HepG2 (cell line): Measurements from ENCODE around the gene RABGGTA. TPM values are rescaled to one million over a fixed set of nuclear protein-coding genes. Genes with fewer than 3 reads are reported as not detected.

Experiments used
- ATF7 ChIP-seq, 2 experiments: fragments of 450-650 bp in 1 of 2; sonication (generic) in 1 of 2; formaldehyde crosslinking in 1 of 2; IDR thresholded peaks; 2 replicates each; pipeline versions ENCODE4 v1.4.0 to v1.6.1; 2016 to 2020; ENCODE audit warnings: antibody characterized with exemption in 1 of 2, mild to moderate bottlenecking in 1 of 2, missing genetic modification reagents in 1 of 2
- DPF2 ChIP-seq: sonication (generic); formaldehyde crosslinking; IDR thresholded peaks from 2 replicates; pipeline ENCODE4 v1.4.0; 2020; ENCODE audit warnings: mild to moderate bottlenecking, low read depth, missing genetic modification reagents, borderline replicate concordance
- EED ChIP-seq: sonication (generic); formaldehyde crosslinking; IDR thresholded peaks from 2 replicates; pipeline ENCODE4 v1.5.0; 2020; ENCODE audit warnings: mild to moderate bottlenecking, missing genetic modification reagents
- GATAD1 ChIP-seq: IDR thresholded peaks from 2 replicates; pipeline ENCODE4 v1.6.1; 2016; ENCODE audit warnings: missing genetic modification reagents, missing compliant biosample characterization
- HBP1 ChIP-seq: IDR thresholded peaks from 2 replicates; pipeline ENCODE4 v1.6.1; 2016; ENCODE audit warnings: low read depth, control low read depth
- HNF1B ChIP-seq: sonication (generic); formaldehyde crosslinking; IDR thresholded peaks from 2 replicates; pipeline ENCODE4 v1.5.1; 2020; ENCODE audit warnings: mild to moderate bottlenecking, moderate library complexity, missing genetic modification reagents
- HNRNPH1 ChIP-seq: fragments of 200-400 bp; formaldehyde crosslinking; optimal IDR thresholded peaks from 2 replicates; pipeline ENCODE3; 2017; ENCODE audit warnings: mild to moderate bottlenecking, low read depth, low read length
- KLF11 ChIP-seq: IDR thresholded peaks from 2 replicates; pipeline ENCODE4 v1.6.1; 2016; ENCODE audit warnings: missing compliant biosample characterization
- MIXL1 ChIP-seq: IDR thresholded peaks from 2 replicates; pipeline ENCODE4 v1.6.1; 2016
- NFIB ChIP-seq: sonication (generic); formaldehyde crosslinking; IDR thresholded peaks from 2 replicates; pipeline ENCODE4 v1.9.0; 2021; ENCODE audit warnings: missing genetic modification reagents, mild to moderate bottlenecking, borderline replicate concordance
- NPAS2 ChIP-seq: sonication (generic); formaldehyde crosslinking; IDR thresholded peaks from 2 replicates; pipeline ENCODE4 v1.8.0; 2022; ENCODE audit warnings: mild to moderate bottlenecking, missing genetic modification reagents, borderline replicate concordance
- PCBP1 ChIP-seq: fragments of 200-400 bp; formaldehyde crosslinking; IDR thresholded peaks from 2 replicates; pipeline ENCODE4 v1.6.1; 2017; ENCODE audit warnings: mild to moderate bottlenecking, low read depth, low read length, borderline replicate concordance
- PRDM15 ChIP-seq: sonication (generic); formaldehyde crosslinking; IDR thresholded peaks from 2 replicates; pipeline ENCODE4 v1.4.0; 2020; ENCODE audit warnings: missing genetic modification reagents
- PRPF4 ChIP-seq: fragments of 200-400 bp; formaldehyde crosslinking; IDR thresholded peaks from 2 replicates; pipeline ENCODE4 v1.6.1; 2016; ENCODE audit warnings: low read length, low read depth; ENCODE audit not compliant: poor library complexity, severe bottlenecking
- REPIN1 ChIP-seq: sonication (generic); formaldehyde crosslinking; IDR thresholded peaks from 2 replicates; pipeline ENCODE4 v1.8.0; 2022; ENCODE audit warnings: missing genetic modification reagents, low read depth, mild to moderate bottlenecking, borderline replicate concordance
- SNAPC2 ChIP-seq: sonication (generic); formaldehyde crosslinking; IDR thresholded peaks from 2 replicates; pipeline ENCODE4 v1.8.1; 2022; ENCODE audit warnings: mild to moderate bottlenecking, missing genetic modification reagents
- U2AF1 ChIP-seq: fragments of 200-400 bp; formaldehyde crosslinking; optimal IDR thresholded peaks from 2 replicates; pipeline ENCODE3; 2017; ENCODE audit warnings: mild to moderate bottlenecking, low read depth, low read length
- YEATS4 ChIP-seq: sonication (generic); formaldehyde crosslinking; IDR thresholded peaks from 2 replicates; pipeline ENCODE4 v1.4.0; 2020; ENCODE audit warnings: missing genetic modification reagents, borderline replicate concordance
- ZNF335 ChIP-seq: sonication (generic); formaldehyde crosslinking; IDR thresholded peaks from 2 replicates; pipeline ENCODE4 v1.4.0; 2020; ENCODE audit warnings: missing genetic modification reagents
- ZNF446 ChIP-seq: sonication (generic); formaldehyde crosslinking; IDR thresholded peaks from 2 replicates; pipeline ENCODE4 v1.5.0; 2020; ENCODE audit warnings: mild to moderate bottlenecking, missing genetic modification reagents
- ZSCAN29 ChIP-seq: sonication (generic); formaldehyde crosslinking; conservative IDR thresholded peaks from 2 replicates; pipeline ENCODE4 v1.4.0; 2020; ENCODE audit warnings: mild to moderate bottlenecking, missing genetic modification reagents
- ZSCAN30 ChIP-seq: sonication (generic); formaldehyde crosslinking; IDR thresholded peaks from 2 replicates; pipeline ENCODE4 v1.5.0; 2020; ENCODE audit warnings: mild to moderate bottlenecking, missing genetic modification reagents
- polyA plus RNA-seq, 8 experiments: library from polyadenylated mRNA; depleted of rRNA in 3 of 8; stranded (reverse) in 7 of 8; unstranded in 1 of 8; fragments of >200 nt; fragmentation: Illumina TruSeq in 4 of 8; extraction: Trizol in 4 of 8; gene quantifications; 2 replicates each; pipeline versions ENCODE4 v1.2.1 to v1.2.3, GENCODE V29; 2011 to 2016; ENCODE audit warnings: low read depth in 4 of 8, missing spikeins in 1 of 8, mixed read lengths in 1 of 8; ENCODE audit not compliant: insufficient read depth in 1 of 8
- total RNA-seq, 5 experiments: library from RNA; depleted of rRNA; stranded (reverse); fragments of >200 nt; fragmentation: Illumina TruSeq; extraction: Trizol; gene quantifications; 2 replicates each; pipeline ENCODE4 v1.2.3, GENCODE V29; 2016; ENCODE audit warnings: low read depth in 1 of 5

RABGGTA gene
- total and polyA plus RNA-seq, 2 of the 13 experiments (the other 11 are each of a cell fraction or from before 2014, with no cell fraction given): 57.9 to 90.8 TPM

GRCh38 chr14:24307575-24308341 is 36.4 kb upstream of the RABGGTA start, which contains the start of gene CIDEB (continued):
- TF ChIP-seq SNAPC2 (no peak; the same call in 1 of the 2 replicates), REPIN1 (CRISPR knock-in tag) (peak; percentile 93), ZSCAN29 (CRISPR knock-in tag) (peak; percentile 90), EED (CRISPR knock-in tag) (0 out of 2 replicates have a peak, but pooled peaks have one; percentile 74), ATF7 (IDR thresholded peaks at IDR 0.05) (0 out of 2 replicates have a peak, but pooled peaks have one; percentile 22), ATF7 (CRISPR knock-in tag; IDR thresholded peaks at IDR 0.05) (peak; percentile 92), MIXL1 (CRISPR knock-in tag) (peak; percentile 96), PRPF4 (peak; percentile 51), YEATS4 (CRISPR knock-in tag) (peak; percentile 95; the same call in 1 of the 2 replicates), PRDM15 (CRISPR knock-in tag) (no peak), ZSCAN30 (CRISPR knock-in tag) (no peak), U2AF1 (no peak), PCBP1 (no peak), NPAS2 (CRISPR knock-in tag) (no peak), HNRNPH1 (no peak), ZNF335 (peak; percentile 90), NFIB (CRISPR knock-in tag) (no peak), DPF2 (peak; percentile 100), ZNF446 (CRISPR knock-in tag) (peak; percentile 75; the same call in 1 of the 2 replicates), HBP1 (CRISPR knock-in tag) (peak; percentile 95), KLF11 (CRISPR knock-in tag) (peak; percentile 70; the same call in 1 of the 2 replicates), GATAD1 (CRISPR knock-in tag) (peak; percentile 90), HNF1B (peak; percentile 97)
